Neural progenitor cell (in vitro differentiated cells): Measurements from ENCODE around the gene IBA57. TPM values are rescaled to one million over a fixed set of nuclear protein-coding genes. Genes with fewer than 3 reads are reported as not detected.
"Not testable (repeated sequence)": the region's sequence is repeated elsewhere in the genome, so short reads cannot be mapped to it uniquely, and the experiment has no call there.

Experiments used
- DNase-seq: peaks from one replicate; pipeline ENCODE4 v3.0.0-alpha.2; 2016; ENCODE audit warnings: low spot score
- H2AFZ ChIP-seq: fragments of 200-600 bp; sonication (generic); replicated peaks from 2 replicates; pipeline ENCODE4 v1.6.1; 2016; ENCODE audit warnings: antibody characterized with exemption
- H3F3A ChIP-seq: fragments of 200-600 bp; sonication (generic); 2 replicates; pipeline ENCODE4 v1.6.1; 2016; ENCODE audit warnings: antibody characterized with exemption, low read depth
- H3K27ac ChIP-seq: fragments of 200-600 bp; sonication (generic); 2 replicates; pipeline ENCODE4 v1.5.1; 2016; ENCODE audit warnings: mild to moderate bottlenecking
- H3K27me3 ChIP-seq: fragments of 200-600 bp; sonication (generic); 2 replicates; pipeline ENCODE4 v1.6.1; 2016; ENCODE audit warnings: mild to moderate bottlenecking, moderate library complexity
- H3K36me3 ChIP-seq: fragments of 200-600 bp; sonication (generic); 2 replicates; pipeline ENCODE4 v1.5.1; 2016
- H3K4me1 ChIP-seq: fragments of 200-600 bp; sonication (generic); 2 replicates; pipeline ENCODE4 v1.6.1; 2016; ENCODE audit warnings: mixed run types
- H3K4me2 ChIP-seq: fragments of 200-600 bp; sonication (generic); 2 replicates; pipeline ENCODE4 v1.6.1; 2016
- H3K4me3 ChIP-seq: fragments of 200-600 bp; sonication (generic); 2 replicates; pipeline ENCODE4 v1.5.1; 2016
- H3K79me2 ChIP-seq: fragments of 200-600 bp; sonication (generic); 2 replicates; pipeline ENCODE4 v1.6.1; 2016; ENCODE audit warnings: low read depth
- H3K9ac ChIP-seq: fragments of 200-600 bp; sonication (generic); 2 replicates; pipeline ENCODE4 v1.6.1; 2016
- H3K9me3 ChIP-seq: fragments of 200-600 bp; sonication (generic); 2 replicates; pipeline ENCODE4 v1.5.1; 2016; ENCODE audit warnings: low read depth
- H4K20me1 ChIP-seq: fragments of 200-600 bp; sonication (generic); 2 replicates; pipeline ENCODE4 v1.6.1; 2016; ENCODE audit warnings: low read depth
- H3K27ac Mint-ChIP-seq: 3 replicates; pipeline ENCODE4 v1.8.0; 2021; ENCODE audit warnings: mixed read lengths
- H3K27me3 Mint-ChIP-seq: 2 replicates; pipeline ENCODE4 v1.8.0; 2022; ENCODE audit warnings: low read depth, mild to moderate bottlenecking, inconsistent platforms, moderate library complexity, mixed read lengths; ENCODE audit not compliant: insufficient read depth
- H3K36me3 Mint-ChIP-seq: 3 replicates; pipeline ENCODE4 v1.8.0; 2021; ENCODE audit warnings: mixed read lengths
- H3K4me1 Mint-ChIP-seq: 3 replicates; pipeline ENCODE4 v1.8.0; 2021; ENCODE audit warnings: mixed read lengths
- H3K4me3 Mint-ChIP-seq: 3 replicates; pipeline ENCODE4 v1.8.0; 2021; ENCODE audit warnings: mild to moderate bottlenecking, moderate library complexity, mixed read lengths
- H3K9me3 Mint-ChIP-seq: 3 replicates; pipeline ENCODE4 v1.8.0; 2020; ENCODE audit warnings: mixed read lengths
- EZH2 ChIP-seq: fragments of 200-600 bp; sonication (generic); IDR thresholded peaks from 2 replicates; pipeline ENCODE4 v1.6.1; 2017; ENCODE audit warnings: antibody characterized with exemption, mild to moderate bottlenecking, moderate library complexity
- EZH2phosphoT487 ChIP-seq: fragments of 200-600 bp; sonication (generic); IDR thresholded peaks from 2 replicates; pipeline ENCODE4 v1.6.1; 2017; ENCODE audit warnings: antibody characterized with exemption
- total RNA-seq: library from RNA; depleted of rRNA; stranded (reverse); fragments of >200 nt; gene quantifications from 2 replicates; pipeline ENCODE4 v1.2.3, GENCODE V29; 2015; ENCODE audit warnings: low replicate concordance
- TF ChIP-seq, protein P1 (sequence below): fragments of 200-600 bp; sonication (generic); IDR thresholded peaks from 2 replicates; pipeline ENCODE4 v1.5.1; 2017; ENCODE audit warnings: antibody characterized with exemption, mild to moderate bottlenecking

IBA57 gene
- total RNA-seq, 1 donor from 2014 or later = 2.2 TPM

DNA sequence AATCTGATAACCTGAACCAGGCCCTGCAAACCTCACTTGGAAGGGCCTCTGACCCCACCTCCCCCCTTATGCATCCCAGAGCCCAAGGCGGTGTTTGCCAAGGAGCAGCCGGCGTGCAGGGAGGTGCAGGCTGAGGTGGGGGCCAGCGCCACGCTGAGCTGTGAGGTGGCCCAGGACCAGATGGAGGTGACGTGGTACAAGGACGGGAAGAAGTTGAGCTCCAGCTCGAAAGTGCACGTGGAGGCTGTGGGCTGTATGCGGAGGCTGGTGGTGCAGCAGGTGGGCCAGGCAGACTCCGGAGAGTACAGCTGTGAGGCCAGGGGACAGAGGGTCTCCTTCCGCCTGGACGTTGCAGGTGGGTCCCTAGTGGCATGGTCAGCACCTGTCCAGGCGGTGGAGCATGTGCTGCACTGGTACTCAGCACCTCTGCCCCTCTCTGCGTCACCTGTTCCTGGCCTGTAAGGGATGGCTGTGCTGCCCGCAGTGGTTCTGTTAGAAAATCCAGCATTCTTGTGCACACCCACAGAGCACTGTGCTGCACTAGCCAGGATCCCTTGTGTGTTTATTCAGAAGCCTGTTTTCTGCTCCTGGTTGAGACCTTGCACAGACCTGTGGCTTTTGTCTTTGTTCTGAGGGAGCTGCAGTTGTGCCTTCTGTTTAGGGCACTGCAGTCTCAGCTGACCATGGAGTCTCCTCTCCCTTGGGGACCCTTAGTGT, 53.8 kb downstream of the IBA57 start:
- H3K4me1 ChIP-seq = no peaks in the 10 kb centered on the region
- Mint-ChIP-seq H3K4me3 (no peak overlapping the region), H3K27me3 (no peaks in the 10 kb centered on the region), H3K36me3 (peaks cover 19% of the 10 kb centered on the region), H3K27ac (no peak overlapping the region), H3K4me1 (peaks cover 14% of the 10 kb centered on the region), H3K9me3 (no peaks in the 10 kb centered on the region)
- H3K9me3 ChIP-seq = no peaks in the 10 kb centered on the region
- H2AFZ ChIP-seq = no peak overlapping the region
- no peak for DNase-seq
- TF ChIP-seq, protein P1, sequence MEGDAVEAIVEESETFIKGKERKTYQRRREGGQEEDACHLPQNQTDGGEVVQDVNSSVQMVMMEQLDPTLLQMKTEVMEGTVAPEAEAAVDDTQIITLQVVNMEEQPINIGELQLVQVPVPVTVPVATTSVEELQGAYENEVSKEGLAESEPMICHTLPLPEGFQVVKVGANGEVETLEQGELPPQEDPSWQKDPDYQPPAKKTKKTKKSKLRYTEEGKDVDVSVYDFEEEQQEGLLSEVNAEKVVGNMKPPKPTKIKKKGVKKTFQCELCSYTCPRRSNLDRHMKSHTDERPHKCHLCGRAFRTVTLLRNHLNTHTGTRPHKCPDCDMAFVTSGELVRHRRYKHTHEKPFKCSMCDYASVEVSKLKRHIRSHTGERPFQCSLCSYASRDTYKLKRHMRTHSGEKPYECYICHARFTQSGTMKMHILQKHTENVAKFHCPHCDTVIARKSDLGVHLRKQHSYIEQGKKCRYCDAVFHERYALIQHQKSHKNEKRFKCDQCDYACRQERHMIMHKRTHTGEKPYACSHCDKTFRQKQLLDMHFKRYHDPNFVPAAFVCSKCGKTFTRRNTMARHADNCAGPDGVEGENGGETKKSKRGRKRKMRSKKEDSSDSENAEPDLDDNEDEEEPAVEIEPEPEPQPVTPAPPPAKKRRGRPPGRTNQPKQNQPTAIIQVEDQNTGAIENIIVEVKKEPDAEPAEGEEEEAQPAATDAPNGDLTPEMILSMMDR = no peak
- no peak for TF ChIP-seq EZH2phosphoT487
- no peak overlapping the region for H3K9ac ChIP-seq
- H3K79me2 ChIP-seq = no peaks in the 10 kb centered on the region
- no peaks in the 10 kb centered on the region for H3F3A ChIP-seq
- no peak overlapping the region for H3K27ac ChIP-seq
- H4K20me1 ChIP-seq = peaks cover 4% of the 10 kb centered on the region
- H3K36me3 ChIP-seq = no peaks in the 10 kb centered on the region
- H3K4me3 ChIP-seq = no peak overlapping the region
- no peak overlapping the region for H3K4me2 ChIP-seq
- H3K27me3 ChIP-seq = no peaks in the 10 kb centered on the region

DNA sequence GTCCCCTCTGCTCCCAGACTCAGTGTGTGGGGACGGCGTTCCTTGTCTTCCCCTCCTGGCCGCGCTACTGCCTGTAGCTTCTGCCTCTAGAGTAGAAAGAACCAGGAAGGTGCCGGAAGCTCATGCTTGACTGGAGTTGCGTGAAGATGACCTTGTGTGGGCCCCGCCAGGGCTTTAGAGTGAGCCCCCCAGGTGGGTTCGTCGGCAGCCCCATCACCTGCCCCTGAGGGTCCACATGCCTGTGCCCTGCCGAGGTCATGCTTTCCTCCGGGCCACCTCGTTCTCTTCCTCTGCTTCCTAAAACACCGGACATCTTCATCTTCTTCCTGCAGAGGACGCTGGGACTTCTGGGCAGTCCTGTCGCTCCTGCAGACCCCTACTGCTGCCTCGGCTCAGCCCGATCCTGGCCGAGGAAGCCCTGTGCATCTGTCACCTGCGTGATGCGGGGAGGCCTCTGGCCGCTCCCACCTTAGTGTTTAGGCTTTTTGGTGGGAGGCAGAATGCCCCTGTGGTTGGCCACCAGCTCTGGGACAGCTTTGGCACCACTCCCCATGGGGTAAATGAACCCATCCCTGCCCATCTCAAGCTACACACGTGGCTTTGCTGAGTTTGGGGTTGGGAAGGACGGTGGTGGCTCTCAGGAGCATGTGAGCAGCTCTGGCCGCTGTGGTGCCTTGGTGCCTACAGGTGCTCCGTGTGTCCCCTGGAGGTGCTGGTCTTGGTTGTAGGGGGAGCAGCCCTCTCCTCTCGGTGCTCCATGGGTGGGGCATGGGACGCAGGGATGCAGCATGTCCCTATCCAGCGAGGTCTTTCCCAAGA, 54.6 kb downstream of the IBA57 start:
- Histone ChIP-seq H3K79me2 (no peaks in the 10 kb centered on the region), H3K9ac (no peak overlapping the region), H2AFZ (no peak overlapping the region), H3F3A (no peaks in the 10 kb centered on the region), H3K27me3 (no peaks in the 10 kb centered on the region), H4K20me1 (no peaks in the 10 kb centered on the region), H3K36me3 (no peaks in the 10 kb centered on the region), H3K4me1 (no peaks in the 10 kb centered on the region), H3K4me2 (no peak overlapping the region), H3K27ac (no peak overlapping the region), H3K9me3 (no peaks in the 10 kb centered on the region), H3K4me3 (no peak overlapping the region)
- H3K4me3 Mint-ChIP-seq = no peak overlapping the region
- H3K4me1 Mint-ChIP-seq = peaks cover 14% of the 10 kb centered on the region
- no peaks in the 10 kb centered on the region for H3K9me3 Mint-ChIP-seq
- H3K27ac Mint-ChIP-seq = no peak overlapping the region
- no peaks in the 10 kb centered on the region for H3K27me3 Mint-ChIP-seq
- DNase-seq = no peak
- H3K36me3 Mint-ChIP-seq = peaks cover 25% of the 10 kb centered on the region
- TF ChIP-seq EZH2phosphoT487 = no peak

DNA sequence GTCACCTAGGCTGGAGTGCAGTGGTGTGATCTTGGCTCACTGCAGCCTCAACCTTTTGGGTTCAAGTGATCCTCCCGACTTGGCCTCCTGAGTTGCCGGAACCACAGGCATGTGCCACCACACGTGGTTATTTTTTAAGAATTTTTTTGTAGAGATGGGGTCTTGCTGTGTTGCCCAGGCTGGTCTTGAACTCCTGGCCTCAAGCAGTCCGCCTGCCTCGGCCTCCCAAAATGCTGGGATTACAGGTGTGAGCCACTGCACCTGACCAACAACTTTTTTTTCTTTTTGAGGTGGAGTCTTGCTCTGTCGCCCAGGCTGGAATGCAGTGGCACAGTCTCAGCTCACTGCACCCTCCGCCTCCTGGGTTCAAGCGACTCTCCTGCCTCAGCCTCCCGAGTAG, 55.5 kb downstream of the IBA57 start:
- peaks cover 14% of the 10 kb centered on the region for H3K4me1 Mint-ChIP-seq

DNA sequence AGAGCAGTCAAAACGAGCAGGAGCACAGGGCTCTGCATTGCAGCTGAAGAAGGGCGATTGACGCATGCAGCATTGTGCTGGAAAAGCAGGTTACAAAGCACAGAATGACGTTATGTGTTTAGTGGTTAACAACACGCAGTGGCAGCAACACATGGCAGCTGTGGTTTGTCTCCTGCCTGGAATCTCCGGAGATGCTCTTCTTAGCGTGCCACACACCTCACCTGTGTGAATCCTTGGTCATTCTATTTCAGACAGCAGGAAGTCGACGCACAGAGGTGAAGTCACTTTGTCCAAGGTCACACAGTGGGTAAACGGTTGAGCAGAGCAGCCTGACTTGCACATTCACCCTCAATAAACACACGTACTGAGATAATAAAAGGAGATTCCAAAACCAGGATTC, 56.9 kb downstream of the IBA57 start:
- H3K79me2 ChIP-seq = no peaks in the 10 kb centered on the region
- H3K9ac ChIP-seq = no peak overlapping the region
- H2AFZ ChIP-seq = no peak overlapping the region
- no peak overlapping the region for H3K4me3 ChIP-seq
- no peaks in the 10 kb centered on the region for H3K9me3 ChIP-seq
- H3K27ac Mint-ChIP-seq = no peak overlapping the region
- no peak for DNase-seq
- no peaks in the 10 kb centered on the region for H3K27me3 ChIP-seq
- H3K4me2 ChIP-seq = no peak overlapping the region
- no peak overlapping the region for H3K27ac ChIP-seq
- H3K36me3 Mint-ChIP-seq = peaks cover 28% of the 10 kb centered on the region
- no peaks in the 10 kb centered on the region for H3K9me3 Mint-ChIP-seq
- H3K4me1 Mint-ChIP-seq = peaks cover 10% of the 10 kb centered on the region
- H3K4me1 ChIP-seq = no peaks in the 10 kb centered on the region
- no peaks in the 10 kb centered on the region for H3K36me3 ChIP-seq
- no peaks in the 10 kb centered on the region for H4K20me1 ChIP-seq
- H3K4me3 Mint-ChIP-seq = no peak overlapping the region
- TF ChIP-seq, protein P1 = no peak
- TF ChIP-seq EZH2phosphoT487 (no peak), EZH2 (no peak)
- peaks cover 2% of the 10 kb centered on the region for H3K27me3 Mint-ChIP-seq
- H3F3A ChIP-seq = no peaks in the 10 kb centered on the region

More for the DNA sequence above, 55.5 kb downstream of the IBA57 start:
- H4K20me1 ChIP-seq, DNase-seq, H3K36me3 ChIP-seq, H3K27me3 Mint-ChIP-seq, H3K27ac ChIP-seq, H3K4me3 ChIP-seq, H3K4me1 ChIP-seq, H3K9ac ChIP-seq, H3K79me2 ChIP-seq, H3F3A ChIP-seq, H3K4me2 ChIP-seq, H3K9me3 Mint-ChIP-seq, H3K4me3 Mint-ChIP-seq, H3K9me3 ChIP-seq, H2AFZ ChIP-seq, H3K27ac Mint-ChIP-seq, H3K27me3 ChIP-seq: not testable (repeated sequence)
- H3K36me3 Mint-ChIP-seq = peaks cover 28% of the 10 kb centered on the region
